ENCODE results near the gene ENPP1.

GRCh38 chr6:131920656-131921055, 112.8 kb downstream of the ENPP1 start:
- TF ChIP-seq POLR2A (IDR thresholded peaks at IDR 0.05) (no peak), CTCF (IDR thresholded peaks at IDR 0.05) (no peak)

Measured in heart left ventricle (tissue), 13 donors.